ENCODE data around the gene SERPINE2. TPM values are rescaled to one million over a fixed set of nuclear protein-coding genes. Genes with fewer than 3 reads are reported as not detected.

The SERPINE2 gene
- total RNA-seq, 1 experiment from 2014 or later: 93.3 TPM

- Histone ChIP-seq H3K79me2 (ENCODE audit: insufficient read depth, low read length) (peaks cover 10% of the 10 kb centered on the region), H3K9me2 (ENCODE audit: insufficient read depth) (no peaks in the 10 kb centered on the region), H3K9me3 (ENCODE audit: control insufficient read depth in 1 of 2, insufficient read depth in 1 of 2, low read depth in 1 of 2, low read length in 2 of 2) (no peaks in the 10 kb centered on the region), H3K27ac (ENCODE audit: low read depth, low read length) (no peak overlapping the region), H3K4me1 (ENCODE audit: control insufficient read depth in 1 of 2, insufficient read depth in 2 of 2, low read length in 2 of 2) (peaks cover 6 to 17% of the 10 kb centered on the region in 2 experiments; a peak in 3 of 4 replicates), H3K4me2 (ENCODE audit: low read length) (no peak overlapping the region), H4K20me1 (ENCODE audit: insufficient read depth) (no peaks in the 10 kb centered on the region), H3K27me3 (ENCODE audit: insufficient read depth, low read length) (no peaks in the 10 kb centered on the region; the same call in 1 of the 2 replicates), H3K36me3 (ENCODE audit: control insufficient read depth in 1 of 2, insufficient read depth in 2 of 2, low read length in 2 of 2) (no peaks in the 10 kb centered on the region), H2AFZ (ENCODE audit: low read depth, low read length, poor library complexity, severe bottlenecking) (no peak overlapping the region), H3K4me3 (replicated peaks in 1 of 2; ENCODE audit: low read depth in 1 of 2, low read length in 2 of 2) (no peak overlapping the region), H3K9ac (ENCODE audit: low read length) (no peak overlapping the region)
- ChIA-PET CTCF (no interaction called here), RAD21 (ENCODE audit: low non-redundant PET in 1 of 2, low total read pairs in 2 of 2, uncharacterized antibody in 2 of 2, unreplicated experiment in 2 of 2) (no interaction called here), POLR2A (no interaction called here)
- TF ChIP-seq EZH2 (IDR thresholded peaks at IDR 0.05): no peak
- no peak for TF ChIP-seq ATF3 (IDR thresholded peaks at IDR 0.05)
- TF ChIP-seq EGR1 (IDR thresholded peaks at IDR 0.05; ENCODE audit: low read depth): no peak
- TF ChIP-seq FOSL1 (IDR thresholded peaks at IDR 0.05; ENCODE audit: low read depth): no peak
- no peak for TF ChIP-seq MAX (IDR thresholded peaks at IDR 0.05)
- no peak for TF ChIP-seq SP1 (IDR thresholded peaks at IDR 0.05; ENCODE audit: low read depth)
- no peak for TF ChIP-seq JUND (IDR thresholded peaks at IDR 0.05)
- TF ChIP-seq ZBTB33 (IDR thresholded peaks at IDR 0.05; ENCODE audit: extremely low read depth, insufficient replicate concordance, low read length): no peak
- no peak for TF ChIP-seq CBX3 (IDR thresholded peaks at IDR 0.05; ENCODE audit: low read depth)
- TF ChIP-seq YY1 (IDR thresholded peaks at IDR 0.05; ENCODE audit: extremely low read depth, insufficient replicate concordance, low read depth, low read length): no peak
- TF ChIP-seq ZNF274 (IDR thresholded peaks at IDR 0.05; ENCODE audit: low read depth, low read length): no peak
- TF ChIP-seq EZH2phosphoT487 (IDR thresholded peaks at IDR 0.05; ENCODE audit: borderline replicate concordance): no peak
- TF ChIP-seq POLR2AphosphoS5 (IDR thresholded peaks at IDR 0.05; ENCODE audit: low read depth, low read length): no peak
- TF ChIP-seq ZFX (IDR thresholded peaks at IDR 0.05): no peak
- TF ChIP-seq ELF1 (IDR thresholded peaks at IDR 0.05; ENCODE audit: borderline replicate concordance, low read depth): no peak
- TF ChIP-seq REST (IDR thresholded peaks at IDR 0.05; ENCODE audit: low read depth): no peak
- TF ChIP-seq SIN3A (IDR thresholded peaks at IDR 0.05; ENCODE audit: low read depth): no peak
- TF ChIP-seq CEBPB (IDR thresholded peaks at IDR 0.05; ENCODE audit: low read depth): no peak
- TF ChIP-seq CTCF (IDR thresholded peaks at IDR 0.05 in 2 of 3, conservative IDR thresholded peaks at IDR 0.05 in 1 of 3; ENCODE audit: borderline replicate concordance in 1 of 3, insufficient read depth in 1 of 3, low read depth in 2 of 3, low read length in 2 of 3): no peak
- intact Hi-C loops (cut with micrococcal nuclease): no loop called here
- BruUV-seq (replicated peaks): no TSS peak
- DNase-seq (ENCODE audit: low read depth, low spot score) (no peak), ATAC-seq (no peak)
Measured at GRCh38 chr2:224042191-224042696, 3.2 kb upstream of the SERPINE2 start.

All from HCT116 (cell line).